Tibial artery (tissue), 4 donors: ENCODE data around the gene CDH4.

ENCODE experiments used
- DNase-seq, 2 donors: peaks; one replicate each; pipeline ENCODE4 v3.0.0-alpha.2; 2019
- H3K27ac ChIP-seq, 2 donors: fragments of 200-600 bp; sonication (generic) in 1 of 2; 1 replicate in 1 of 2; 2 replicates in 1 of 2; pipeline ENCODE4 v1.5.1; 2018 to 2019; ENCODE audit warnings: mild to moderate bottlenecking in 1 of 2
- H3K27me3 ChIP-seq, 2 donors: fragments of 200-600 bp; sonication (generic) in 1 of 2; one replicate each; pipeline versions ENCODE4 v1.5.1 to v1.6.0; 2016 to 2019
- H3K36me3 ChIP-seq, 3 donors: fragments of 200-600 bp; sonication (generic) in 2 of 3; one replicate each; pipeline ENCODE4 v1.5.1; 2016 to 2019; ENCODE audit warnings: mild to moderate bottlenecking in 2 of 3
- H3K4me1 ChIP-seq, 4 donors: fragments of 200-600 bp; sonication (generic) in 2 of 4; 1 replicate in 3 of 4; 2 replicates in 1 of 4; pipeline ENCODE4 v1.5.1; 2016 to 2019
- H3K4me3 ChIP-seq, 2 donors: fragments of 200-600 bp; sonication (generic) in 1 of 2; 1 replicate in 1 of 2; 2 replicates in 1 of 2; pipeline ENCODE4 v1.5.1; 2018 to 2019; ENCODE audit warnings: mild to moderate bottlenecking in 2 of 2
- H3K9me3 ChIP-seq, 3 donors: fragments of 200-600 bp; sonication (generic) in 1 of 3; one replicate each; pipeline ENCODE4 v1.5.1; 2016 to 2019
- intact Hi-C: fragments of 100-400 bp; cut with DNase I; formaldehyde crosslinking; loops from one replicate; pipeline ENCODE4 v1.15.0; 2023; ENCODE audit warnings: low total_unique reads
- TF ChIP-seq, protein P1 (sequence below), 2 experiments: fragments of 200-600 bp in 1 of 2; fragments of 450-650 bp in 1 of 2; IDR thresholded peaks; one replicate each; pipeline ENCODE4 v1.5.1; 2017 to 2019; ENCODE audit warnings: antibody characterized with exemption in 2 of 2, mild to moderate bottlenecking in 1 of 2, moderate library complexity in 1 of 2

CDH4 gene

DNA sequence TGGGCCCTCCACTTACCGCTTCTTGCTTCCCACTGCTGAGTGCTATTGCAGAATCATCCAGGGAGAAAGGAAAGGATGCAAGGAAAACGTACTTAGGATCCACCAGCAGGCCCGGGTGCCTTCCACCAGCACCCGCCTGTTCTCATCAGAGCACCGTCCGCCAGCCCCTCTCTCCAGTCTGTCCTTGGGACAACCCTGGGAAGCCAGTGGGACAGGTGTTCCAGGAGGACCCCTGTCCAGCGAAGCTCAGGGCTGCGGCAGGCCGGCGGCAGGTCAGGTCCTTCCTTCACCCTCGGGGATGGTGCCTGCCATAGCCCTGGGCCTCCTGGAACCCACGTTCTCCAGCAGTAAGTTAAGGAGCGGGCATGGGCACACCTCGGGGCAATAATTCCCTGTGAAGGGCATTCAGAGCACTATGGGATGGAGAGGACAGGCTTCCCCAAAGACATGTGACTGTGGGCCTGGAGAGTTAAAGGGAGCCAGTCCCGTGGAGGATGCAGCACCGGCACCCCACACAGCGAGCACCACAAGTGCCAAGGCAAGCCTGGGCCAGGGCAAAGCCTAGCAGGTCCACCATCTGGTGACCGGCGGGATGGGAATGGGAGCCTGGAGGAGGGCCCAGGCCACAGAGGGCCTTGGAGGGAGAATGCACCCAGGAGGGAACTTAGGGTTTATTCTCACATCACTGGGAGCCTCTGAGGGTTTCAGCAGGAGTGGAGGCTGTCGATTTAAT, 416.9 kb downstream of the CDH4 start:
- H3K27ac ChIP-seq = no peak overlapping the region
- no peak overlapping the region for H3K4me3 ChIP-seq
- intact Hi-C loops = no loop called here
- no peak for DNase-seq
- H3K4me1 ChIP-seq = no peaks in the 10 kb centered on the region
- peaks cover 0 to 13% of the 10 kb centered on the region in 2 donors for H3K27me3 ChIP-seq
- TF ChIP-seq, protein P1, sequence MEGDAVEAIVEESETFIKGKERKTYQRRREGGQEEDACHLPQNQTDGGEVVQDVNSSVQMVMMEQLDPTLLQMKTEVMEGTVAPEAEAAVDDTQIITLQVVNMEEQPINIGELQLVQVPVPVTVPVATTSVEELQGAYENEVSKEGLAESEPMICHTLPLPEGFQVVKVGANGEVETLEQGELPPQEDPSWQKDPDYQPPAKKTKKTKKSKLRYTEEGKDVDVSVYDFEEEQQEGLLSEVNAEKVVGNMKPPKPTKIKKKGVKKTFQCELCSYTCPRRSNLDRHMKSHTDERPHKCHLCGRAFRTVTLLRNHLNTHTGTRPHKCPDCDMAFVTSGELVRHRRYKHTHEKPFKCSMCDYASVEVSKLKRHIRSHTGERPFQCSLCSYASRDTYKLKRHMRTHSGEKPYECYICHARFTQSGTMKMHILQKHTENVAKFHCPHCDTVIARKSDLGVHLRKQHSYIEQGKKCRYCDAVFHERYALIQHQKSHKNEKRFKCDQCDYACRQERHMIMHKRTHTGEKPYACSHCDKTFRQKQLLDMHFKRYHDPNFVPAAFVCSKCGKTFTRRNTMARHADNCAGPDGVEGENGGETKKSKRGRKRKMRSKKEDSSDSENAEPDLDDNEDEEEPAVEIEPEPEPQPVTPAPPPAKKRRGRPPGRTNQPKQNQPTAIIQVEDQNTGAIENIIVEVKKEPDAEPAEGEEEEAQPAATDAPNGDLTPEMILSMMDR (IDR thresholded peaks at IDR 0.05) = no peak
- H3K36me3 ChIP-seq = no peaks in the 10 kb centered on the region
- H3K9me3 ChIP-seq = no peaks in the 10 kb centered on the region

DNA sequence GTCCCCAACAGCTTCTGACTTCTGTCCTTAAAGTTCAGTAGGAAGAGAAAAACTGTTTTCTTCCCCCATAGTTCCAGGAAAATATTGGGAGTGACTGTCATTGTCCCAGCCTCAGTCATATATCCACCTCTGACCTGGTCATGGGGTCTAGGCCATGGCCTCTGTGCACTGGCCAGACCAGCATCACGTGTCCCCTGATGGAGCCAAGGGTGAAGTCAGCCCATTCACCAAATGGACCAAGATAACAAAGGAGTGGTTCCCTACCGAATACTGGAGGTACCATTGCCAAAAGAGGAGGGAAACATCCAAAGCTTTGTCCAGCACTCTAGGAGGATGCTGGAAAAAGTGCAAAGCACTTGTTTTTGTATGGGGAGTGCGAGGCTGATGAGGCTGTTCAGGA, 418.2 kb downstream of the CDH4 start:
- H3K27ac ChIP-seq = no peak overlapping the region
- H3K27me3 ChIP-seq = peaks cover 0 to 13% of the 10 kb centered on the region in 2 donors
- no peaks in the 10 kb centered on the region for H3K9me3 ChIP-seq
- intact Hi-C loops = no loop called here
- TF ChIP-seq, protein P1 (IDR thresholded peaks at IDR 0.05) = no peak
- H3K4me3 ChIP-seq = no peak overlapping the region
- DNase-seq = no peak
- no peaks in the 10 kb centered on the region for H3K36me3 ChIP-seq
- H3K4me1 ChIP-seq = no peaks in the 10 kb centered on the region

DNA sequence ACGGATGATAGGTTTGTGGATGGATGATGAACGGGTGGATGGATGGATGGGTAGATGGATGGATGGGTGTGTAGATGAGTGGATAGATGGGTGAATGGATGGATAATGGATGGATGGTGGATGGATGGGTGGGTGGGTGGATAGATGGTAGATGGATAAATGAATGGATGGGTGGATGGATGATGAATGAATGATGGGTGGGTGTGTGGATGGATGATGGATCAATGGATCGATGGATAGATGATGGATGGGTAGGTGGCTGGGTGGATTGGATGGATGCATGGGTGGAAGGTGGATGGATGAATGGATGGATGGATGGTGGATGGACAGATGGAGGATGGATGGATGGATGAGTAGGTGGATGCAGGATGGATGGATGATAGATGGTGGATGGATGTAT, 419.5 kb downstream of the CDH4 start:
- Histone ChIP-seq H3K9me3 (no peaks in the 10 kb centered on the region), H3K27me3 (peaks cover 0 to 14% of the 10 kb centered on the region in 2 donors), H3K4me1 (no peaks in the 10 kb centered on the region), H3K4me3 (no peak overlapping the region), H3K27ac (no peak overlapping the region), H3K36me3 (no peaks in the 10 kb centered on the region)
- TF ChIP-seq, protein P1 (IDR thresholded peaks at IDR 0.05) = no peak
- no peak for DNase-seq
- intact Hi-C loops = no loop called here

DNA sequence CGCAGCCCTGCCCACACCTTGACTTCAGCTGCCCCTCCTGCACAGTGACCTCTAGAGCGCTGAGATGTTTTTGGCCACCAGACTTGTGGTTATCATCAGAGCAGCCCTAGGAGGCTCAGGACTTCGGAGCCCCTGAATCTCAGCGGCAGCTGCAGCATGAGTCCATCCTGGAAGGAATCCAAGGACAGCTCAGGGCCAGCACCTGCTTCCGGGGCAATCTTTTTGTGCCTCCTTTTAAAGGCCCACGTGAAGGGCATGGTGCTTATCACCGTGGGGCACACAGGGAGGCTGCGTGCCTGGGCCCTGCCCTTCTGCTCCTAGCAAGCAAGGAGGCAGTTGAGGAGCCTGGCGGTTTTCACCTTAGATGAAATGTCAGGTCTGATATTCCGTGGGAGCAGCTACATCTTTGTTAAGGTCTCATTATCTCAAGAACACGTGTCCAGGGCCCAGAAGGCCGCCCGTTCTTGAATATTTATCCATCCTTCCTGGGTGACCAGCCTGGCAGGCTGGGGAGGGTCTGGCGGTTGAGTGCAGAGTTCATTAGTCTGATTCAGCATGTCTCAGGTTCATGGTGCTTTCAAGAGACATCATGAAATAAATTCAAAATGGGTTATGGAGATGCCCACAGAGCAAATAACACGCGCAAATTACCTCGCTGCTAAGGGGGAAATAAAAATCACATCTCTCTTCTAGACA, 421.2 kb downstream of the CDH4 start:
- H3K4me1 ChIP-seq = no peaks in the 10 kb centered on the region
- H3K4me3 ChIP-seq = no peak overlapping the region
- TF ChIP-seq, protein P1 (IDR thresholded peaks at IDR 0.05) = no peak
- H3K9me3 ChIP-seq = no peaks in the 10 kb centered on the region
- intact Hi-C loops = no loop called here
- no peaks in the 10 kb centered on the region for H3K36me3 ChIP-seq
- peaks cover 0 to 11% of the 10 kb centered on the region in 2 donors for H3K27me3 ChIP-seq
- no peak overlapping the region for H3K27ac ChIP-seq
- DNase-seq = no peak

DNA sequence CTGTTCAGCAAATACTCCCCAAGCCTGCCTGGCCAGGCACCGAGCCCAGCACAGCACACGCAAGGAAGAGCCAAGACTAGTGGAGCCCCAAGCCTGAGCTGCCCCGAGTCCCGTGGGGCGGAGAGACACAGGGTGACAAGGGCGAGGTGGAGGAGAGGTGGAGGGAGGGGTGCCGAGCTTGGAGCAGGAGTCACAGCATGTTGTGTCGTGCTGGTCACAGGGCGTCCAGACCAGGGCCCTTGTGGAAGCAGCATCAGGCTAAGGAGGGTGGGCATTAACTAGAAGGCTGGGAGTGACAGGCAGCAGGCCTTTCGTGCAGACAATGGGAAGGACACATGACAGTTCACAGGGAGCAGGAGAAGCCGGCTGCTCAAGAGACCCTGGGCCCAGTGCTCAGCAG, 422.1 kb downstream of the CDH4 start:
- no peak for DNase-seq
- intact Hi-C loops = no loop called here
- no peak overlapping the region for H3K4me3 ChIP-seq
- TF ChIP-seq, protein P1 (IDR thresholded peaks at IDR 0.05) = no peak
- no peaks in the 10 kb centered on the region for H3K36me3 ChIP-seq
- H3K4me1 ChIP-seq = no peaks in the 10 kb centered on the region
- no peak overlapping the region for H3K27ac ChIP-seq
- H3K27me3 ChIP-seq = peaks cover 0 to 11% of the 10 kb centered on the region in 2 donors
- no peaks in the 10 kb centered on the region for H3K9me3 ChIP-seq
